Suppressor macrophage treated with lipopolysaccharide for 1 hour (primary cell): ENCODE results near the gene GALNT17.
"Not testable (repeated sequence)": the region's sequence is repeated elsewhere in the genome, so short reads cannot be mapped to it uniquely, and the experiment has no call there.

ENCODE experiments used
- DNase-seq, 3 donors: peaks; one replicate each; pipeline ENCODE4 v3.0.0-alpha.2; 2020 to 2022

GALNT17 gene

GRCh38 chr7:71237945-71238344 lies 106.0 kb downstream of the GALNT17 start:
- no peak for DNase-seq

GRCh38 chr7:71238581-71239295 lies 106.8 kb downstream of the GALNT17 start:
- no peak for DNase-seq

- DNase-seq: no peak
Observed at GRCh38 chr7:71239586-71240268, 107.8 kb downstream of the GALNT17 start.

- no peak for DNase-seq
Observed at GRCh38 chr7:71243736-71244410, 111.9 kb downstream of the GALNT17 start.

GRCh38 chr7:71245038-71245437 lies 113.1 kb downstream of the GALNT17 start:
- no peak for DNase-seq

GRCh38 chr7:71251706-71252105 lies 119.8 kb downstream of the GALNT17 start:
- DNase-seq: no peak

- no peak for DNase-seq
Observed at GRCh38 chr7:71254751-71255150, 122.8 kb downstream of the GALNT17 start.

GRCh38 chr7:71255537-71256178 lies 123.7 kb downstream of the GALNT17 start:
- DNase-seq: no peak

- no peak for DNase-seq
Observed at GRCh38 chr7:71261066-71261465, 129.1 kb downstream of the GALNT17 start.

- DNase-seq: not testable (repeated sequence)
Observed at GRCh38 chr7:71262834-71263233, 130.9 kb downstream of the GALNT17 start.

- DNase-seq: no peak
Observed at GRCh38 chr7:71264005-71264404, 132.1 kb downstream of the GALNT17 start.

- no peak for DNase-seq
Observed at GRCh38 chr7:71266912-71267311, 135.0 kb downstream of the GALNT17 start.

GRCh38 chr7:71267734-71268469 lies 136.0 kb downstream of the GALNT17 start:
- no peak for DNase-seq

- no peak for DNase-seq
Observed at GRCh38 chr7:71270558-71270957, 138.6 kb downstream of the GALNT17 start.

GRCh38 chr7:71271203-71271602 lies 139.3 kb downstream of the GALNT17 start:
- no peak for DNase-seq

- no peak for DNase-seq
Observed at GRCh38 chr7:71272509-71273490, 140.9 kb downstream of the GALNT17 start.

- no peak for DNase-seq
Observed at GRCh38 chr7:71278257-71278656, 146.3 kb downstream of the GALNT17 start.

- no peak for DNase-seq
Observed at GRCh38 chr7:71281261-71281660, 149.3 kb downstream of the GALNT17 start.

GRCh38 chr7:71283802-71284201 lies 151.9 kb downstream of the GALNT17 start:
- no peak for DNase-seq

GRCh38 chr7:71285571-71286145 lies 153.7 kb downstream of the GALNT17 start:
- no peak for DNase-seq

- no peak for DNase-seq
Observed at GRCh38 chr7:71286336-71286735, 154.4 kb downstream of the GALNT17 start.
